HCT116 (cell line): ENCODE results near the gene MT1G.

Source experiments
- CEBPB ChIP-seq: IDR thresholded peaks from 2 replicates; pipeline ENCODE4 v1.6.1; 2012; ENCODE audit warnings: low read depth
- EZH2 ChIP-seq: fragments of 200-600 bp; sonication (generic); IDR thresholded peaks from 2 replicates; pipeline ENCODE4 v1.6.1; 2017; ENCODE audit warnings: antibody characterized with exemption, mixed run types
- EZH2phosphoT487 ChIP-seq: fragments of 200-600 bp; IDR thresholded peaks from 2 replicates; pipeline ENCODE4 v1.6.1; 2018; ENCODE audit warnings: antibody characterized with exemption, borderline replicate concordance
- JUND ChIP-seq: IDR thresholded peaks from 2 replicates; pipeline ENCODE4 v1.6.1; 2012
- POLR2A ChIP-seq: IDR thresholded peaks from 2 replicates; pipeline ENCODE4 v1.7.0; 2011; ENCODE audit warnings: borderline replicate concordance; ENCODE audit not compliant: insufficient read depth, insufficient read length; ENCODE audit errors: extremely low read depth
- POLR2AphosphoS5 ChIP-seq: IDR thresholded peaks from 2 replicates; pipeline ENCODE4 v1.6.1; 2011; ENCODE audit warnings: mild to moderate bottlenecking, low read depth, low read length, moderate library complexity
- REST ChIP-seq: IDR thresholded peaks from 2 replicates; pipeline ENCODE4 v1.6.1; 2012; ENCODE audit warnings: low read depth
- SIN3A ChIP-seq: IDR thresholded peaks from 2 replicates; pipeline ENCODE4 v1.6.1; 2012; ENCODE audit warnings: low read depth
- SP1 ChIP-seq: IDR thresholded peaks from 2 replicates; pipeline ENCODE4 v1.6.1; 2012; ENCODE audit warnings: low read depth
- TCF7L2 ChIP-seq: IDR thresholded peaks from 2 replicates; pipeline ENCODE4 v1.7.0; 2011; ENCODE audit warnings: borderline replicate concordance, inconsistent platforms; ENCODE audit not compliant: insufficient read depth, insufficient read length; ENCODE audit errors: extremely low read depth
- ZBTB33 ChIP-seq: IDR thresholded peaks from 2 replicates; pipeline ENCODE4 v1.6.1; 2011; ENCODE audit warnings: mild to moderate bottlenecking, low read length, moderate library complexity; ENCODE audit not compliant: insufficient replicate concordance; ENCODE audit errors: extremely low read depth
- ZNF274 ChIP-seq: fragments of 200-500 bp; sonication (Bioruptor generic); IDR thresholded peaks from 2 replicates; pipeline ENCODE4 v1.6.1; 2014; ENCODE audit warnings: mild to moderate bottlenecking, low read depth, low read length, inconsistent platforms
- TF ChIP-seq, protein P1 (sequence below), 3 experiments: fragments of 200-600 bp in 1 of 3; sonication (generic) in 1 of 3; IDR thresholded peaks in 2 of 3; conservative IDR thresholded peaks in 1 of 3; 2 replicates each; pipeline ENCODE4 v1.5.1; 2012 to 2017; ENCODE audit warnings: low read depth in 2 of 3, low read length in 2 of 3, antibody characterized with exemption in 1 of 3, borderline replicate concordance in 1 of 3, control low read depth in 1 of 3, mild to moderate bottlenecking in 1 of 3, mixed read lengths in 1 of 3, mixed run types in 1 of 3, moderate library complexity in 1 of 3; ENCODE audit not compliant: insufficient read depth in 1 of 3
- TF ChIP-seq, protein P2 (sequence below): IDR thresholded peaks from 2 replicates; pipeline ENCODE4 v1.6.1; 2012

GRCh38 chr16:56669005-56669839 is 1.4 kb upstream of the MT1G start, which contains the start of gene MT1H:
- TF ChIP-seq POLR2AphosphoS5 (no peak), TCF7L2 (no peak), POLR2A (no peak), EZH2 (no peak), SIN3A (no peak), ZNF274 (no peak), JUND (no peak), EZH2phosphoT487 (no peak), CEBPB (no peak), ZBTB33 (no peak), REST (no peak), SP1 (no peak)
- TF ChIP-seq, protein P1, sequence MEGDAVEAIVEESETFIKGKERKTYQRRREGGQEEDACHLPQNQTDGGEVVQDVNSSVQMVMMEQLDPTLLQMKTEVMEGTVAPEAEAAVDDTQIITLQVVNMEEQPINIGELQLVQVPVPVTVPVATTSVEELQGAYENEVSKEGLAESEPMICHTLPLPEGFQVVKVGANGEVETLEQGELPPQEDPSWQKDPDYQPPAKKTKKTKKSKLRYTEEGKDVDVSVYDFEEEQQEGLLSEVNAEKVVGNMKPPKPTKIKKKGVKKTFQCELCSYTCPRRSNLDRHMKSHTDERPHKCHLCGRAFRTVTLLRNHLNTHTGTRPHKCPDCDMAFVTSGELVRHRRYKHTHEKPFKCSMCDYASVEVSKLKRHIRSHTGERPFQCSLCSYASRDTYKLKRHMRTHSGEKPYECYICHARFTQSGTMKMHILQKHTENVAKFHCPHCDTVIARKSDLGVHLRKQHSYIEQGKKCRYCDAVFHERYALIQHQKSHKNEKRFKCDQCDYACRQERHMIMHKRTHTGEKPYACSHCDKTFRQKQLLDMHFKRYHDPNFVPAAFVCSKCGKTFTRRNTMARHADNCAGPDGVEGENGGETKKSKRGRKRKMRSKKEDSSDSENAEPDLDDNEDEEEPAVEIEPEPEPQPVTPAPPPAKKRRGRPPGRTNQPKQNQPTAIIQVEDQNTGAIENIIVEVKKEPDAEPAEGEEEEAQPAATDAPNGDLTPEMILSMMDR (IDR thresholded peaks at IDR 0.05 in 2 of 3, conservative IDR thresholded peaks at IDR 0.05 in 1 of 3; ENCODE audit: borderline replicate concordance in 1 of 3, insufficient read depth in 1 of 3, low read depth in 2 of 3, low read length in 2 of 3) = no peak
- TF ChIP-seq, protein P2, sequence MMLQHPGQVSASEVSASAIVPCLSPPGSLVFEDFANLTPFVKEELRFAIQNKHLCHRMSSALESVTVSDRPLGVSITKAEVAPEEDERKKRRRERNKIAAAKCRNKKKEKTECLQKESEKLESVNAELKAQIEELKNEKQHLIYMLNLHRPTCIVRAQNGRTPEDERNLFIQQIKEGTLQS = no peak
